ENCODE data around the gene ZFAND5.

DNA sequence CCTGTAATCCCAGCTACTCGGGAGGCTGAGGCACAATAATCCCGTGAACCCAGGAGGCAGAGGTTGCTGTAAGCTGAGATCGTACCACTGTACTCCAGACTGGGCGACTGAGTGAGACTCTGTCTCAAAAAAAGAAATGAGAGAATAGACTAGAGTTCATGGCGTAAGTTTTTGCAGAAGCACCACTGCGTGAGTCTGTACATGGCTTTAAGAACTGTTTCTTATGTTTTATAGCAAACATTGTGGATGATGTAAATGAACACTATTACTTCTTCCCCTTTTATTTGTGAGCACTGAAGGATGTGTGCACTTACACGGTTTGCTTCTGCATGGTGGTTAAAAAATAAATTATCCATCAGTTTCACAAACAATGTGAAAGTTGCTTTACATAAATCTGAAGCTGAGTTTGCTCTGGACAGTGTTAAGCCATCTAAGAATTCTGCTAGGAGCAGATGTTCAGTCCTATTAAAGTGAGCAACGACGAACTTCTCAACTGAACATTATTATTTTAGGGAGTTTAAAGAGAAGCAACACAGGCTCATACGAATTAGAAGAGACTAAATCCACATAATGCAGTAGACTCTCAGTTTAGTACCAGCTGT, 52.5 kb downstream of the ZFAND5 start:
- TF ChIP-seq, protein P1, sequence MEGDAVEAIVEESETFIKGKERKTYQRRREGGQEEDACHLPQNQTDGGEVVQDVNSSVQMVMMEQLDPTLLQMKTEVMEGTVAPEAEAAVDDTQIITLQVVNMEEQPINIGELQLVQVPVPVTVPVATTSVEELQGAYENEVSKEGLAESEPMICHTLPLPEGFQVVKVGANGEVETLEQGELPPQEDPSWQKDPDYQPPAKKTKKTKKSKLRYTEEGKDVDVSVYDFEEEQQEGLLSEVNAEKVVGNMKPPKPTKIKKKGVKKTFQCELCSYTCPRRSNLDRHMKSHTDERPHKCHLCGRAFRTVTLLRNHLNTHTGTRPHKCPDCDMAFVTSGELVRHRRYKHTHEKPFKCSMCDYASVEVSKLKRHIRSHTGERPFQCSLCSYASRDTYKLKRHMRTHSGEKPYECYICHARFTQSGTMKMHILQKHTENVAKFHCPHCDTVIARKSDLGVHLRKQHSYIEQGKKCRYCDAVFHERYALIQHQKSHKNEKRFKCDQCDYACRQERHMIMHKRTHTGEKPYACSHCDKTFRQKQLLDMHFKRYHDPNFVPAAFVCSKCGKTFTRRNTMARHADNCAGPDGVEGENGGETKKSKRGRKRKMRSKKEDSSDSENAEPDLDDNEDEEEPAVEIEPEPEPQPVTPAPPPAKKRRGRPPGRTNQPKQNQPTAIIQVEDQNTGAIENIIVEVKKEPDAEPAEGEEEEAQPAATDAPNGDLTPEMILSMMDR (conservative IDR thresholded peaks at IDR 0.05; ENCODE audit: low read length): no peak
- TF ChIP-seq EZH2phosphoT487 (IDR thresholded peaks at IDR 0.05; ENCODE audit: borderline replicate concordance): no peak
